Stimulated activated CD4-positive, alpha-beta T cell treated with anti-CD3 and anti-CD28 coated beads, Interleukin-1b, Interleukin-23, amount 100 ng/mL, for 48 hours (primary cell): Measurements from ENCODE around the gene CCDC178.
"Not testable (repeated sequence)": the region's sequence is repeated elsewhere in the genome, so short reads cannot be mapped to it uniquely, and the experiment has no call there.

Experiments used
- DNase-seq: peaks from one replicate; pipeline ENCODE4 v3.0.0-alpha.2; 2020

CCDC178 gene

DNA sequence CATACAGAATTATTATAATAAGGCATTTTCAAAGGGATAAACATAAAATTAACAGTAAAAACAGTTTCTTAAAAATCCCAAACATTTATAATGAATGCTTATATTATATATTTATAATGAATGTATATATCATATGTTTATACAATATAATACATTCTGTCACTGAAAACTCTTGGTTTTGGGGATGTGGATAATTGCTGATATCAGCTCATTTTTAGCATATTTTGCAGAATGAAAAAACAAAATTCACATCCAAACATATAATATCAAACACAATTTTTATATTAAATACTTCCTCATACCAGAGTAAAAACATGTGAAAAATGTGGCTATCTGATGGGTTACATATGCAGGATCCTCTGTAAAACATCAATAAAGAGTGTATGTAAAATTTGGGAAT is 465.0 kb downstream of the CCDC178 start:
- DNase-seq: no peak

DNA sequence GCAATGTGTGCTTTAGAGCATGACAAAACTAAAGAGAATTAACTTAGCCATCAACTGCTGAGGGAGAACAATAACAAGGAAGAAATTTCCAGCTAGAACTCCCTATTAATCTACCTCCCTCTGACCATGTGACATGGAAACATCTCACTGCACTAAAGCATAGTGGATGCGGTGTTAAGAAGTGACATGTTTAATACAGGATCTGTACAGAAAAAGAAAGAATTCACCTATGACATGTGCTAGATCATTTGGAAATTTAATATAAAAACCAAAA is 465.4 kb downstream of the CCDC178 start:
- DNase-seq: no peak

DNA sequence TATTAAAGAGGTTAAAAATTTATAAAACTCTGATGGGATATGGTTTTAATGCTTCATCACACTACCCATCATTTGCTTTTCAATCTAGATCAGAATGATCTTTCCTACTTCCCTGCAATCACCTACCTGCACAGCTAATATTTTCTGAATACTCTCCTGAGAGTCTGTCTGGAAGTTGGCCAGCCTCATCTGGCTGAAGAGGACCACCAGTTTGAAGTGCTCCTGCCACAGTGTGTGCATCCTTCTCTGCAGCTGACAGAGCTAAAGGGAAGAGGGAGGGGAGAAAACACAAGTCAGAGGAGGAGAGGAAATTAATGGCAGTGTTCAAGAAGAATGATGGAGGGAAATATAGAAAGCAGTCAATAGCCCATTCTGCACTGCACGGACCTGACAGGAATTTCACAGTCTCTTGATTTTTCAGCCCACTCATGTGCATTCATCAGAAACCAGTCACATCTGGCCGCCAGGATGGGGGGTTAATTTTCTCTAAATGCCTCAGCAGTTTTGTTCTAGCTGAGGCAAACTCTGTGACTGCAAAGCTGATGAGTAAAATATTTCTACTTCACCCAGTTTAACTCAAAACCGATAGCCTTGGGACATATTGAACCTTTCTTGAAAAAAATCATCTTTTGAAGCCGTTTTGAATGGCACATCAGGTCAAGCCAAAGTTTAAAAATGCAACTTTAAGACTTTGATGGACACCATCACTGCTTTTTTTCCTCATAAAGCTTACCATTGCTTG is 465.9 kb downstream of the CCDC178 start:
- DNase-seq: no peak

DNA sequence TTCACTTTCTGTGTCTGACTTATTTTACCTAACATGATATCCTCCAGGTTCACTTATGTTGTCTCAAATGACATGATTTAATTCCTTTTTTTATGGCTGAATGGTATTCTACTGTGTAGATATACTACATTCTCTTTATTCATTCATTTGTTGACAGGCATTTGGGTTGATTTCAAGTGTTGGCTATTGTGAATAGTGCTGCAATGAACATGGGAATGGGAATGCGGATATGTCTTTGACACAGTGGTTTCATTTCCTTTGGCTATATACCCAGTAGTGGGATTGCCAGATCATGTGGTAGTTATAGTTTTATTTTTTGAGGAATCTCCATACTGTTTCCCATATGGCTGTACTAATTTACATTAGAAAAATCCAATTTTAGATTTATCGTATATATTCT is 472.3 kb downstream of the CCDC178 start:
- no peak for DNase-seq

DNA sequence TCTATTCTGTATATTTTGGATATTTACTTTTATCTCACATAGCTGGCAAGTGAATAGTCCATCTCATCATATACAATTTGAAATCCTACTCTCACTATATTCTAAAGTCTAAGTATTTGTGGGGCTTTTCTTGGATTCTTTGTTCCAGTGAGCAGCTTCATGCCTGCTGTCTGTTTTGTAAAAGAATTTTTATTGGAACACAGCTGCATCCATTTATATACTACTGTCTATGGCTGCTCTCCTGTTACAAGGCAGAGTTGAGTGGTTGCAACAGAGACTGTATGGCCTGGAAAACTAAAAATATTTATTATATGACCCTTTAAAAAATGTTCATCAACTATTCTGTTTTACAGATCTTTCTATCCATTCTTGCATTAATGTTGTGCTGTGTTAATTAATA is 474.4 kb downstream of the CCDC178 start:
- no peak for DNase-seq

DNA sequence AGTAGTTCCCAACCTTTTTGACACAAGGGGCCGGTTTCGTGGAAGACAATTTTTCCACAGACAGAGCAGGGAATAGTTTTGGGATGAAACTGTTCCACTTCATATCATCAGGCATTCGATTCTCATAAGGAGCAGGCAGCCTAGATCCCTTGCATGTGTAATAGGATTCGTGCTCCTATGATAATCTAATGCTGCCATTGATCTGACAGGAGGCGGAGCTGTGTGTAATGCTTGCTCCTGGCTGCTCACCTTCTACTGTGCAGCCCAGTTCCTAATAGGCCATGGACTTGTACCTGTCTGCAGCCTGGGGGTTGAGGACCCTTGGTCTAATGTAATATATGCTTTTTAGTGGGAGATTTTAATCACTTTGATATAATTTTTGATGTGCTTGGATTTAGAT is 479.0 kb downstream of the CCDC178 start:
- no peak for DNase-seq

DNA sequence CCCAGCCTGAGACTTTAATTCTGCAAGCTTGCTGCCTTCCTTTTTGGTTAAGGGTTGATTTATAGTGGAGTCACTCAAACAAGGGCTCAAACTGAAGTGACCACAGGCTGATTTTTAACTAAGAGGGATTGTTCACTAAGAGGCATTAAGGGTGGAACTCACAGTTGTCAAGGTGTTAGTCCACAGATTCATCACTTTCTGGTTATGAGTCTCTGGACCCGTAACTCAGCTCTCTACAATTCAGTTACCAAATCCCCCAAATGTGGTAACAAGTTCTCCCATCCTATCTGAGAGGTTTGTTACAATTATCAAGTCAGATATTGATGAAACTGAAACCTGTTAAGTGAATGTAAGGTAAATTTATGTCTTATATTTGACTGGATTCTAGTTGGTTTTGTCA is 481.8 kb downstream of the CCDC178 start:
- DNase-seq: no peak

DNA sequence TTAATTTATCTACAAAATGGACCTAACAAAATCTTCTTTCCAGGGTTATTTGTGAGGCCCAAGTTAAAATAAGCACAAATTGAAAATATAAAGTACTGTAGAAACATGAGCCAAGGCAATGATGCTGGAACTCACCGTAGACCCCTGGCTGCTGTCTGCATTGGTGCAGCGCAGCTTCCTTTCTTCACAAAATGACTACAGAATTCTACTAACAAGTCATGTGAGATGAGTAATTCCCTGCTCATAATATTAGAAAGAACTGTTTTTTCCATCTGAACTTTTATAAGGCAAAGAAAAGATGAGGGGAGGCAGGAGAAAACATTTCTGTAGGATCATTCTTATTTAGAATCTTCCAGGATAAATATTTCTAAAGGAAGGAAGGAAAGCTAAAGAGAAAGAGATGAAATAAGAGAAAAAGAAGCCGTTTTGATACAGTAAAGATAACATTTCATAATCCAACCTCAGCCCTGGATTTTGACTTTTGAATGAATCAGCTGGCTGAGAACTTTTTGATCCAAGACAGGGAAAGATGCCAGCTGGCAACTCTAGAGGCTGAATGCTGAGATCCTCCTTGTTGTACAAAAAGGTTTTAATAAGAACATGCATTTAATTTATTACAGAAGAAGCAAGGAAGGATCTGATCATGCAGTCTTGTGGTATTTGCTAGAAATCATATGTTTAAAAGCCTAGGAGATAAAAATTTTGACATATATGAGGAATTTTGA is 483.8 kb downstream of the CCDC178 start:
- DNase-seq: no peak

DNA sequence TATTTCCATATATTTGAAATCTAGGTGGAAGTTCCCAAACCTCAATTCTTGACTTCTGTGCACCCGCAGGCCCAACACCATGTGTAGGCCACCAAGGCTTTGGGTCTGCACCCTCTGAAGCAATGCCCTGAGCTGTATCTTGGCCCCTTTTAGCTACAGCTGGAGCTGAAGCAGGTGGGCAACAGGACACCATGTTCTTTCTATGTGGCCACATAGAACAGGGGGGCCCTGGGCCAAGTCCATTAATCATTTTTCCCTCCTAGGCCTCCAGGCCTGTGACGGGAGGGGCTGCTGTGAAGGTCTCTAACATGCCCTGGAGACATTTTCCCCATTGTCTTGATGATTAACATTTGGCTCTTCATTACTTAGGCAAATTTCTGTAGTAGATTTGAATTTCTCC is 488.2 kb downstream of the CCDC178 start:
- DNase-seq: not testable (repeated sequence)

DNA sequence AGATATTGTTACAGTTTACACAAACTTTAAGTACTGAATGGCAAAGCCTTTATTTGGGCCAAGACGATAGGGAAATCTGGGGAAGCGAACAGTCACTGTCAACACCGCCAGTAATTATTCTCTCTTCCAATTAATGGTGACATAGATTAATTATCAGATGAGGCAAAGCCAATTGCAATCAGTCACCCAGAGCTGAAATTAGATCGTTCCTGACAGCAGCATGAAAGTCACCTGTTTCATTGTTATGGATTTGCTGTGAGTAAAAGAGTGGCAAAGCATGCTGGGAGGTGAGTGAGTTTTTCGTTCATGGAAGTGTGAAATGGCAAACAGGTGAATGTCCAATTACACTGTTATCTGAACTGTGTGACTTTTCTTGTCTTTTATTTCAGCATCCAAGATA is 502.9 kb downstream of the CCDC178 start:
- DNase-seq: no peak

DNA sequence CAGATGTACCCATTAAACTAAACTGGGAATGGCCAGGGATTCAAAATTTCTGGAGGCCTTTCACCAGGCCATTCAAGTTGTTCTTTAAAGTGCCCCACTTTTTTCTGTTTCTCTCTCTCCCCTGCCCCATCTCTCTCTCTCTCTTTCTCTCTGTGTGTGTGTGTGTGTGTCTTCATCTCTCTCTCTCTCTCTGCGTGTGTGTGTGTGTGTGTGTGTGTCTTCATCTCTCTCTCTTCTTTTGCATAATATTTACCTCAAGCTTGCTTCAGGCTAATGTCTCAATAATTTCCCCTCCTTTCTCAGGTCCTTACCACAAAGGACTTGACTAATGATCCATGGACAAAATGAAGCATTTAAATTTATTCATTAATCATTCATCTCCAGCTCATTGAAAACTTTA is 503.5 kb downstream of the CCDC178 start:
- no peak for DNase-seq

DNA sequence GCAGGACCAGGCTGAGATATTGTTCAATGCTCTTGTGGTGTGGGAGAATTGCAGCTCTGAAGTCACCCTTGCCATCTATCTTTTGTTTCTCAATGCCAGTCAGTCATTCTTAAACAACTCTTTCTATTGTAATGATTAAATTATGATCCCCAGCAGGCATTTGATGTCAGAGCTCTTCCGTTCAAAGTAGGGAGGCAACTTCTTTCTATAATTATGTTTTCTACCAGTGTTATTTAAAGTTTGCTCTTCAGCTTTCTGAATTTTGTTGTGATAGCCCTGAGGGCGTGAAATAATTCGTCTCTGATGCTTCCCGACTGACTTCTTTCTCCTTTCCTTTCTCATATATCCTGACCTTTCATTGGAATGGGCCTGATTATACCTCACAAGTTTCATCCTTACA is 506.3 kb downstream of the CCDC178 start:
- DNase-seq: no peak

DNA sequence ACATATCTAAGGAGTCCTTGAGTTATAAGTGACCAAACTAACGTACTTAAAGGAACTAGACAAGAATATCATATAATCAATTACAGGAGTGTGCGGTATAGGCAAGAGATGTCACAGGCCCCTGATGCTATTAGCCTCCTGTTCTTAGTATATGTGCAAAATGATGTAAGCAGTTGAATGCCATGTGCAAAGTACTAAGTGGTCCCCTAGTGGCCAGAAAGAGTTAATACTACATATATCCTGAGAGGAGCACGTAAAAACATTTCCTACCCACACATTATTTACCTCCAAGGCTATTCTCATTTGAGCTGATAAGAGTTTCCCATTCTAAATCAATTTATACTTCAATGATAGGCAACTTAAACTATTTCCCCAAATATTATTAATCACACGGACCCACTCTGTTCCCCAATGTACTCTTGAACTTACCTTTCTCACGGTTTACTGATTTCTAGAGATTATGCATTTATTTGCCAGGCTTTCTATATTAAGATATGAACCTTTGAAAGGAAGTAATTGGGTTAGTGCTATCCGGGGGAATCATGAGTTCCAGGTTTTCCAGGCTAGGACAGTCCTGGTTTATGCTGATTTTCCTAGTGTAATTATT is 509.7 kb downstream of the CCDC178 start:
- no peak for DNase-seq

DNA sequence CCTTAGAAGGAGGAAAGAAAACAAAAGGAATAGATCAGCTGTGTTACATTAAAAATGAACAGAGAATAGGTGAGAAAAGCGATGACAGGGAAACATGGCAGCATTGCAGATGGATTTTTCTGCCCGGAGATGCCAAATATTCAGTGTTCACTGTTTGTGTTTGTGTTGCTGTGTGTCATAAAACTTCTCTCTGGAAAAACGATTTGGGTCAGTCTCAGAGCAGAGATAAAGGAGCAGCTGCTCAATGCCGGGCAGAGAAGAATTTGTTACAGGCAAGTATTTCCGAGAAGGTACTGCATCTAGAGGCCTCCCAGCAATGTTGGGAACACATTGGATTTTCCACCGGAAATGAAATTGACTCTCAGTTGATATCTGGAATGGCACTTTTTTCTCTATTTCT is 511.3 kb downstream of the CCDC178 start:
- DNase-seq: no peak

DNA sequence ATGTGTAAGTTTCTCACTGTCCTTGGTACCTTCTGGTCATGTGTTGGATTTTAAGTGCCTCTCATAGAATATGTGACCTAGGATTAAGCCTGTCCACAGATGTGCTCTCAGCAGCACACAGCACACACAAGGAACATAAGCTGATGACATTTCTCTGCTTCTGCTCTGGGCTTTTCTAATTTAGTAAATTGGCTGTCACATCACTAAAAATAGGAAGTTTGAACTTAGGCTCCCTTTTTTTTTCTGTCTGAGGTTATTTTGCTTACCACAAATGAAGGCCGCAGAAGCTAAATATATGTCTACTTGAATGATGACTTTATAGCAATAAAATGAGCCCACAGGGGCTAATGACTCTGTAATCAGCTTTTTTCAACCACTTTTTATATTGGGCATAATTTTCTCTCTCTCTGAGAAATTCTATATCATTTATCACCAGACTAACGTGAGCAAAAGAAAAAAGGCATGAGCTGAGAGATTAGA is 517.5 kb downstream of the CCDC178 start:
- no peak for DNase-seq

DNA sequence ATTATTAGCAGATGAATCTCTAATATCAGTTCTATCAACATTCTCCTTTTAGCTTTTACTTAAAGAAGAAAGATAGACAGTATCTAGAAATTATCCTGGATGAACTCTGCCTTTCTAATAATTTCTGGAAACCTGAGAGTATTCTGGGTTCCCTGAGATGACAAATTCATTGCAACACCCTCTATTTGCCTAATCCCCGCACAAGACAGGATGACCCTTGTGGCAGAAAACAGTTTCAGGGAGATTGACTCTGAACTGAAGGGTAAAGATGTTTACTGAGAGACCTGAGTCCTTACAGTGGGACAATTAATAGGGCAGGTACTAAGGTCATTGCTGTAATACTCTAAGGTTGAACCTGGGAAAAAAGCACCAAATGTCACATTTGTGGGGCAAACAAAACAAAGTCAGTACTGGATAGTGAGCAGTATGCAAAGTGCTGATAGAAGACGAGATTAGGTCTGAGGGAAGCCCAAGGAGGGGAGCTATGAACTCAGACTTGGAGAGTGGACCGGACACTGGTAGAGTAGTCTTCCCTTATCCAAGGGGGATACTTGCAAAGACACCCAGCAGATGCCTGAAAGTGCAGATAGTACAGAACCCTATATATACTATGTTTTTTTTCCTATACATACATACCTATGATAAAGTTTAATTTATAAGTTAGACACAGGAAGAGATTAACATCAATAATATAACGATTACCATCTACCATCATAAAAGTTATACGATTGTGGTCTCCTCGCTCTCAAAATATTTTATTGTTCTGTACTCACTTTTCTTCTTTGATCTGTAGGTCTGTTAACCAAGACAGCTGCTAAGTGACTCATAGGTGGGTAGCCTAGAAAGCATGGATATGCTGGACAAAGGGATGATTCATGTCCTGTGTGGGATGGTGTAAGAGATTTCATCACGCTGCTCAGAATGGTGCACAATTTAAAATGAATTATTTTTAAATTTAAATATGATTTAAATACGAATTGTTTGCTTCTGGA is 519.4 kb downstream of the CCDC178 start:
- DNase-seq: no peak

DNA sequence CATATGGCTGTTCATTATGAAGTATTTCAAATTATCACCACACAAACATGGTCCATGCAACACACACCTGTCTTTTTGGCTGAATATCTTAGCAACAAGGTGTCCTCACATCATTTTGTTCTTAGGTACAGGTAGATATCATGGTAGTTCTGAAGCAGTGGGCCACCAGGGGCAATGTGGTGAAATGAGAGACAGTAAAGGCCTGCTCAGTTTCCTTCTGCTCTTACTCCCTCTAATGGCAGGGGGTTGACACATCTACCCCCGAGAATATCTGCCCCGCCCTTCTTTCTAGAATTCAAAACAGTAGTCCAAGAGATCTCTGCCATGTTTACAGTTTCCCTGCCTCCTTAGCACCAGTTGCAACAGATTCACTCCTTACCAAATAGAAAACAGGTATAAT is 520.7 kb downstream of the CCDC178 start:
- no peak for DNase-seq

DNA sequence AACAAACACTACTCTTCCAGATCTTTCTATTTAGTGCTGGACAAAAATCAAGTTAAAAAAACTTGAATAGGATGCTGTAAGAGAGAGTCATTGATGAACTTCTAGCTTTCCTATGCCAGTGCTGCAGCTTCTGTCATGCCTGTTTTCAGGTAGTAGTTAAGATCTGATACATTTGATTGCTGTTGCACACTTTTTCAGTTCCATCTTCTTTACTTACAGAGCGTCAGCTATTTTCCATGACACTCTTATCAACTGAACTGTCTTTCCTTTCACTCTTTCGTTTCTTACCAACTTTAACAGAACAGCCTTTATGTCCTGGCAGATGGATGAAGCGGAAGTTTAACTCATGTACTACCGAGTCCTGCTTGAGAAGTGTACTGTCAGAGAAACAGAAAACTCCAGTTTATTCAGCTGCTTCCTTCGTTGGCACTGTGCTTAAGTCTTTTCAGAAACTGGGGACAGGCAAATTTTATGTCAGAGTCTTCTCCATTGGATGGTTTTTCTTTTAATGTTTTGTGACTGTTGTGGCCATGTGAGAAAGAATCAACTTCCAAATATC is 521.8 kb downstream of the CCDC178 start:
- no peak for DNase-seq

DNA sequence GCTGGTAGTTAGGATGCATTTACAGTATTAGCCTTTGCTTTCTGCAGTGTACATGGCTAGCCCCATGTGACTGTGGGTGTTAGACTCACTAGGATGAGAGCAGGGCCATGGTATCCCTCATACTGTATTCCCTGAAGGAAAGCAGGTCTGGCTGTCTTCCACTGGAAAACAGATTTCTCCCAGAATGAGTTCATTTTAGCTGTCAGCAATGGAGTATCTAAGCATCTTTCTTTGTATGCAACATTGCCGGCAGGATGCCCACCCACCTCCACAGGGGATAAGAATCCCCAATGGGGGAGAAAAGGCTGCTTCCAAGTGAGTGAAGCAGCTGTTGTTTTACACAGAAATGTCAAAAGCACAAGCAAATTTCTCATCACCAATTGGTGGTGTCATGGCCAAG is 525.0 kb downstream of the CCDC178 start:
- DNase-seq: no peak

DNA sequence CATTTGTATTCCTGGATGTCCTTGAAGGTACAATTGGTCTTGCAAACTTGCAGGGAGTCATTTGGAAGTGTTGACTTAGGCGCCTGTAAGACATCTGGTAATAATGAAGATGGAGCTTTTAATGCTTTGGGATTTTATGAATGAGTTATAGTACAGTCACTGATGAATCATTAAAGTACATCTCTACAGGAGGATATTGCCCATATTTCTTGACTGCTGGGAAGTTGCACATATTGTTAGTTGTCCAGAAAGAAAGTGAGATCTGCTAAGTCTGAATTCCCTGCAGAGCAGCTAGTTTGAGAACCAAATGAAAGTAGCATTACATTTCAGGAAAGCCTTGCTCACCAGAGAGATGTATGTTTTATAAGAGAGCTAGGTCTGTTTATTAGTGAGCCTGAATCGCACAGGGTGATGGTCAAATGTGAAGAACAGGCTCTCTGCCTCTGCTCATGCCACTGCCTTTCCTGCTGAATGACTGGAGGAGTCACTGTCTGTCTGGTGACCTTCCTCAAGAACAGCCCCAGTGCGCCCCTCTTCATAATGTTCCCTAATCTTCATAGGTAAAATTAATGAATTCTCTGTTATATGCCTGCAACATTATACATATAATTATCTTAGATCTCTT is 528.7 kb downstream of the CCDC178 start:
- no peak for DNase-seq

DNA sequence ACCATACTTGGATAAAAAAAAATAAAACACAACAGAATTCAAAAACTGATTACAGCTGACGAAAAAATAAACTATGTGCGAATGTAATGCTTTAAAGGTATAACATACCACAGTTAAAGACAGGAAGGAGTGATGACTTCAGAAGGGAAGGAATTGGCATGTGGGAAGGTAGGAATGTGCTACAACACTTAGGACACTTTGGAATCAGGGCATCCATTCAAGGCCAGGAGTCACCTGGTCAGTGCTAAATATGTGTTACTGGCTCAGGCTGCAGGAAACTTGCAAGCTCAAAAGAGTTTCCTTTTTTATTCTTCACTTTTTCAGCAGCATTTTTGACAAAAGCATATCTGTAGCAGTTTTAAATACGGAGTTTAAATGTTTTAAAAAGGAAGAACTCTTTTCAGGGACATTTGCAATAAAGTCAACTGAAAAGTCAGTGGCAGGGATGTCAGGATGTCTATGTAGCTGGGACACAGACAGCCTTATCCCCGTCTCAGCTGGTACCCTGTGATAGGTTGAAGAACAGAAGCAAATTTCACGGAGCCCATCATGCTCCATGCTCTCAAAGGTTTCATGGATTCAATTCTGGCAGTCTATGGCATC is 529.7 kb downstream of the CCDC178 start:
- DNase-seq: no peak
